HG03159 (cell line): ENCODE results near the gene NME3.
A peak's percentile ranks its signal among the peaks of the same experiment; 100 is the strongest.

Experiments
- ATAC-seq: cut with Tn5 transposase; IDR thresholded peaks from one replicate; pipeline ENCODE4 v1.9.1; 2021; ENCODE audit warnings: mild to moderate bottlenecking, moderate library complexity; ENCODE audit not compliant: unreplicated experiment

The NME3 gene

GRCh38 chr16:1794221-1794871 is 23.0 kb upstream of the NME3 start:
- no peak for ATAC-seq

- no peak for ATAC-seq
These were observed 22.4 kb upstream of the NME3 start, which contains the start of gene IGFALS for GRCh38 chr16:1793578-1794220. IGFALS (minus strand) TSS chr16:1793705; CDS start chr16:1793652, 53 bp downstream.

- no peak for ATAC-seq
These were observed 21.7 kb upstream of the NME3 start for GRCh38 chr16:1792836-1793577.

GRCh38 chr16:1791943-1792812 is 20.8 kb upstream of the NME3 start:
- no peak for ATAC-seq

DNA sequence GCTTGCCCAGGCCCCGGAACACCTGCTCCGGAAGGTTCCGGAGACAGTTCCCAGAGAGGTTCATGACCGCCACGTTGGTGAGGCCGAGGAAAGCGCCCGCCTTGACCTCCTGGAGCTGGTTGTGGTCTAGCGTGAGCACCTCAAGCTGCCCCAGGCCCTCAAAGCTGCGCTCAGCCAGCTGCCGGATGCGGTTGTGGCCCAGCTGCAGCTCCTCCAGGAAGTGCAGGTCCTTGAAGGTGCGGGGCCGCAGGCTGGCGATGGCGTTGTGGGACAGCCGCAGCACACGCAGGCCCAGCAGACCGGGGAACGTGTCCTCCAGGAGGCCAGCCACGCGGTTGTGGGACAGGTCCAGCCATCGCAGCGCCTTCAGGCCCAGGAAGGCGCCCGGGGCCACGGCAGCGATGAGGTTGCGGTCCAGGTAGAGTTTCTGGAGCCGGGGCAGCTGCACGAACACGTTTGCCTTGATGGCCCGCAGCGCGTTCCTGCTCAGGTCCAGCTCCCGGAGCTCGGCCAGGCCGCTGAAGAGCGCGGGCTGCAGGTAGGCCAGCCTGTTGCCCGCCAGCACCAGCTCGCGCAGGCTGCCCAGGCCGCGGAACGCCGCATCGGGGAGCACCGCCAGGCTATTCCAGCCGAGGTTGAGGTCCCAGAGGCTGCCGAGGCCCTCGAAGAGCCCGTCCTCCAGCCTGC is 20.1 kb upstream of the NME3 start:
- no peak for ATAC-seq

DNA sequence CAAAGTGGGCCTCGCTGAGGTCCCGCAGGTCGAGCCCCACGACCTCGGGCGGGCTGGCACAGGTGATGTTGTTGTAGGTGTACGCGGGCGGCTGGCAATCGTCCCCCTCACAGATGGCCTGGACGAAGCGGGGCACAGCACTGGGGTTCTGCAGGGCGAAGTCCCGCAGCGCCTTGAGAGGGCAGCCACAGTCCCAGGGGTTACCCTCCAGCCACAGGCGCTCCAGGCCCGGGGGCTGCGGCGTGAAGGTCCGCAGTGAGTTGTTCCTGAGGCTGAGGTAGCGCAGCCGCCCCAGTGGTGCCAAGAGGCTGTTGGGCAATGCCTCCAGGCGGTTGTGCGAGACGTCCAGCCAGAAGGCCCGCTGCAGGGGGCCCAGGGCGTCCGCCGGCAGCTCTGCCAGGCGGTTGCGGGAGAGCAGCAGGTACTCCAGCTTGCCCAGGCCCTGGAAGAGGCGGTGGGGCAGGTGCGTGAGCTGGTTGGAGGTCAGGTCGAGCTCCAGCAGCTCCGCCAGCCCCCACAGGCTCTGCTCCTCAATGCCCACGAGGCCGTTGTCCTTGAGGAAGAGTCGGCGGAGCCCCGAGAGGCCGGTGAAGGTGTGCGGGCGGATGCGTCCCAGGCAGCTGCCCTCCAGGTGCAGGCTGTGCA is 19.4 kb upstream of the NME3 start:
- no peak for ATAC-seq

DNA sequence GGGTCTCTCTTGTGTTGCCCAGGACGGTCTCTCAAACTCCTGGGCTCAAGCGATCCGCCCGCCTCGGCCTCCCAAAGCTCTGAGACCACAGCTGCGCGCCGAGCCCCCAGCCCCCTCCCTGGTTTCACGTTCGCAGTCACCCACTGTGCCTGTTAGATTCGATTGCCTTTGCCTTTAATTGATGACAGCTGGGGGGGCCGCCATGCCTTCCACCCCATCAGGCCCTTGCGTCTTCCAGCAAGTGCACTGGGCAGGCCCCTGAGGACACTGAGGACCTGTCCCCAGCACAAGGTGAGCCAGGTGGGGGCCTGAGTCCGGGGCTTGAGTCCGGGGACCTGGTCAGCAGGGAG is 18.9 kb upstream of the NME3 start:
- ATAC-seq, result no peak

DNA sequence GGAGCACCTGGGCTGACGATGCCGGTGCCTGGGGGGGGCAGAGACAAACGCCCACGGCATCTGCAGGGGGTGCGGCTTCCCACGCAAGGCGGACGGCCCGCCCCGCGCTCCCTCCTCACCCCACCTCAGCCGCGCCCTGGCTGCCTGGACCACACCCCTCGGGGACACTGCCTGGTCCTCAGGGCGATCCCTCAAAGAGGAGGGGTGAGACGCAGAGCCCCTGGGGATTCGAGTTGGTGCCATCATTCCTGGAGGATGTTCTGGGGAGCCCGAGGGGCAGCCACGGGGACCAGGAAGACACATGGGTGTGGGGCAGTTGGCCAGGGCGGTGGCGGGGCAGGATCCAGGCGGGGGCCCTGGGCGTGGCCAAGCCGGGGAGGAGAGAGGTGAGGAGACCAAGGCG is 18.3 kb upstream of the NME3 start:
- no peak for ATAC-seq

DNA sequence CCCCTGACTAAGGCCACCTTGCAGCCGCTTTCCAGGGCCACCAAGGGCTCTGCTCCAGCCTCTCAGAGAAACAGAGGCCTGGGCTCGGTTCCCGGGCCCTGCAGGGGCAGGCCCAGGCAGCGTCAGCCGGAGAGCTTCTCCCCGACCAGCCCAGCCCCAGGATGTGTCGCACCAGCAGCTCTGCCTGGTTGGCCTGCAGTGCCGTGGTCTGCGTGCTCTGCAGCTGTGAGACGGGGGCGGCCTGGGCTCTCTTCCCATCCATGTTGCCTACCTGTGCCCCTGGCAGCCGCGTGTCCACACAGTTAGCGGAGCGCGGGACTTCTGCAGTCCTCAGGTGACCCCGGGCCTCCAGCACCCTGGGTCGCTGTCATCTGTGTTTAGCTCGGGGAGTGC is 17.4 kb upstream of the NME3 start:
- no peak for ATAC-seq

DNA sequence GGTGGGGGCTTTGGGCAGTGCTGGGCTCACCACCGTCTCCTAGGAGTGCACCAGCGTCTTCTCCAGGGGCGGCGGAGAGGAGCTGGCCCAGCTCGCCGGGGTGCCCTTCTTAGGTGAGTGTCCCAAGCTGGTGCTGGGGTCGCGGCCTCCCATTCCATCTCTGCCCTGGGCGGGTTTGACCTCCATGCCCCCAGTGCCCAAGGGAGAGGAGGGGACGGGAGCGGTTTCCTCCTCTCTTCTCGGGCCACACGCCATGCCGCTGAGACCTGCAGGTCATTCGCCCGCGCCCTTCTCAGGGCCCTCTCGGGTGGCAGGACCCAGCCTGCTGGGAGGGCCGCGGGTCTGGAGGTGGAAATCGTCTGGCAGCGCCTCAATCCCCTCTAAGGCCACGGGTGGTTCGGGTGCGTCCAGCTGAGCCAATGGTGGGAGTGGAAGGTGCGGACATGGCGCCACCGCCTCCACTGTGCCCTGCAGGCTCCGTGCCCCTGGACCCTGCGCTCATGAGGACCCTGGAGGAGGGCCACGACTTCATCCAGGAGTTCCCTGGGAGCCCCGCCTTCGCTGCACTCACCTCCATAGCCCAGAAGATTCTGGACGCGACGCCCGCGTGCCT is 16.9 kb upstream of the NME3 start:
- no peak for ATAC-seq

DNA sequence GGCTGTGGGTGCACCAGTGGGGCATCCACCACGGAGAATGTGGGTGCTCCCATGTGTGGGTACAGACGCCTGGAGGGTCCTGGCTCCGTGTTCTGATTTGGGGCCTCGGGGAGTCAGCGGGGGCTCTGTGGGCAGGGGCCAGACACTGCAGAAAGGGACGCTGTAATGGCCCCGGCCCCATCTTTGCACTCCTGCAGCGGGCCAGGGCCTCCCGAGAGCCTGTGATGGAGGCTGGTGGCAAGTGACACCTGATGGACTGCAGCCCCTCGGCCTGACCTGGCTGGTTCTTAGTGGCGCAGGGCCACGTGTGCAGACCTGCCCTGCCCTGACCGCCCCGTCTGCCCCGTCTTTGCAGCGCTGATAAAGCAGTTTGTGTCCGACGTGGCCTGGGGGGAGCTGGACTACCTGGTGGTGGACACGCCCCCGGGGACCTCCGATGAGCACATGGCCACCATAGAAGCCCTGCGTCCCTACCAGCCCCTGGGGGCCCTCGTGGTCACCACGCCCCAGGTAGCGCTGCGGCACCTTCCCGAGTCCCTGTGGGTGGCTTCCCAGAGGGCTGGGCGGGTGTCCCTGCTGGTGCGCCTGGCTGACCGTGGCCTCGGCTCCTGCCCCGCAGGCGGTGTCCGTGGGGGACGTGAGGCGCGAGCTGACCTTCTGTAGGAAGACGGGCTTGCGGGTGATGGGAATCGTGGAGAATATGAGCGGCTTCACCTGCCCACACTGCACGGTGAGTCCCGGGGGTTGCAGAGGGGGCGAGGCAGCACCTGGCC is 16.2 kb upstream of the NME3 start:
- no peak for ATAC-seq

- no peak for ATAC-seq
These were observed 15.6 kb upstream of the NME3 start for GRCh38 chr16:1787056-1787321.

- no peak for ATAC-seq
These were observed 15.1 kb upstream of the NME3 start for GRCh38 chr16:1786242-1787055.

DNA sequence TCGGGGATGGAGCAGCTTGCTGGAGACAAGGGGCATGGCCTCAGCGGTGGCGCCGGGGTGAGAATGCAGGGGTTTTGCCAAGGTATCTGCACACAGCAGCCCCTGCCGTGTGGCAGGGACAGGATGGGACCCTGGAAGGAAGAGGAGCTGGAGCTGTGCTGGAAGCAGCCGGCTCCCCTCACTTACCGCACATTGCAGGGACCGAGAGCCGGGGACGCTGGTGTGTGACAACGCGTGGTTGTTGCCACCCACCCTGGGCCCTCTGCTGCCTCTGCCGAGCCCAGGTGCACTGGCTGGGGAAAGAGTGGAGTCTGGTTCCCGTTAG is 14.5 kb upstream of the NME3 start:
- ATAC-seq, result no peak

GRCh38 chr16:1784977-1785845 is 13.9 kb upstream of the NME3 start:
- no peak for ATAC-seq

DNA sequence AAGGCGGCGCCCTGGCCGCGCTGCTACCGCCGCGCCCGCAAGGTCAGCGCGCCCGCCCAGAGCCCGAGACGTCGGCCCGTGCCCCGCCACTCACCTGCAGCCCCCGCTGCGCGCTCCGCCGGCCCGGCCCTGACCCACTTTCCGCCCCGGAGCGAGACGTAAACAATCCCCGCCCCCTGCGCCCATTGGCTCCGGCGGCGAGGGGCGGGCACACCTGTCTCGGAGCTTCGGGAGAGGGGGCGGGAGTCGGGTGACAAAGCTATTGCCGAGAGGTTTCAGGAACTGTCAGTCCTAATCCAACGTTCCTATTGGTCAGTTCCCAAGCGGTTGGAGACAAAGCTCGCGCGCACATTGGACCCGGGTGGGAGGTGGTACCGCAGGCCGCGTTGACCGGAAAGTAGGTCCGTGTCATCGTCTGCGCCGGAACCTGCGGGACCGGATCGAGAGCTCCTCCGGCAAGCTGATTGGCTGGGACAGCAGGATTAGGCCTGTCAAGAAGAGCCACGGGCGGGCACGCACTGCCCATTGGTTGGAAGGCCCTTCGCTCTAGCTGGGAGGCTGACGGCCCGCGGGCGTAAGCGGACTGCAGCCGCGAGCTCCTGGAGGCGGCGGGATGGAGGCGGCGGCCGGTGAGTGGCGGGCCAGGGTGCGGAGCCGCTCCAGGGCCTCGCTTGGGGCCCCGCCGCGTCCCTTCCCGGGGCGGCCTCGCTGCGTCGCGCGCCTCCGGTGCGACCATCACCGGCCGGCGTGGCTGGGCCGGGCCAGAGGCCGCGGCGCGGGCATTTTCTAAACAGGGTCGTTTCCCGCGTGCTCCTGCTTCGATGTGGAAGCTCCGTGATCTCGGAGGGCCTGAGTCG is 11.3 kb upstream of the NME3 start, which contains the start of the genes NUBP2 and SPSB3:
NUBP2 (plus strand) TSS at position 553 of the 857 bp plus-strand sequence; CDS start at position 614, 61 bp downstream.
SPSB3 (minus strand) TSS at position 164 of the 857 bp plus-strand sequence. CDS start 1,088 bp downstream, outside the sequence.
- ATAC-seq, result peak; percentile 87
